Epidermal melanocyte (primary cell): Measurements from ENCODE around the gene ODR4.
"Not testable (repeated sequence)": the region's sequence is repeated elsewhere in the genome, so short reads cannot be mapped to it uniquely, and the experiment has no call there.

Experiments used
- DNase-seq: peaks from one replicate; pipeline ENCODE4 v3.0.0; 2011; ENCODE audit warnings: low spot score; ENCODE audit not compliant: insufficient read length

Gene ODR4

GRCh38 chr1:186375152-186375928, at the start of gene ODR4, which contains the start of gene TPR:
TSS of gene ODR4 (plus strand) at chr1:186375838. CDS start at chr1:186379786, 3,948 bp downstream.
TSS of gene TPR (minus strand) at chr1:186375253. CDS start at chr1:186375028, 225 bp downstream.
- peak; percentile 96 for DNase-seq

DNA sequence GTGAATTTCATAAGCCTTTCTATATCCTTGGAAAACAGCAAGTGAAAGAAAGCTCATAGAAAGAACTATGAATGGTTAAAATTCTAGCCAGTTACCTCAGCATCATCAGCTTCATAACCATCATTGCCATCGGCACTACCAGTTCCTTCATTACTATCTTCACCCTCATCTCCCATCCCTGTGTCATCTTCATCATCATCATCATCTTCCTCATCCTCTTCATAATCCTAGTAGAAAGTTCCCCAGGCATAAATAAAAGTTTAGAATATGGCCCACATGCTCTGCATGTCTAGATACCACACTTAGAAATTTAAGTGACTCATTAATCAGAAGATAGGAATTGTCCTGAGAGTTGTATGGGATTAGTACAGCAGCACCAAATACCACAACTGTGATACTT, 49.6 kb upstream of the ODR4 start:
- no peak for DNase-seq

DNA sequence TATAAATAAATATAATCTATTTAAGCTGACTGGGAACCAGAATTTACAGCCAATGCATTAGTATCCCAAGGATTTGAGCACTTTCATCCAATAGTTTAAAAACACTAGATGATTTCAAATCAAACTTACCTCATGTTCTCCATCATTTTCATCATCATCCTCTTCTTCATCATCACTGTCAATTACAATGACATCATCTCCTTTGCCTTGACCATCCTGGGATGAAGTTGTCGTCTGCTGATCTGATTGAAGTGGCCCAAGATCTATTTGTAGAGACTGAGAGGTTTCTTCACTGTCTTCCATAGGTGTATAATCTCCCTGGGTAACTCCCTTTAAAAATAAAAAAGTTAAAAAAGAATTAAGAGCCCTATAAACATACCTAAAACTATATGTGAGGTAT, 48.3 kb upstream of the ODR4 start:
- DNase-seq: no peak

DNA sequence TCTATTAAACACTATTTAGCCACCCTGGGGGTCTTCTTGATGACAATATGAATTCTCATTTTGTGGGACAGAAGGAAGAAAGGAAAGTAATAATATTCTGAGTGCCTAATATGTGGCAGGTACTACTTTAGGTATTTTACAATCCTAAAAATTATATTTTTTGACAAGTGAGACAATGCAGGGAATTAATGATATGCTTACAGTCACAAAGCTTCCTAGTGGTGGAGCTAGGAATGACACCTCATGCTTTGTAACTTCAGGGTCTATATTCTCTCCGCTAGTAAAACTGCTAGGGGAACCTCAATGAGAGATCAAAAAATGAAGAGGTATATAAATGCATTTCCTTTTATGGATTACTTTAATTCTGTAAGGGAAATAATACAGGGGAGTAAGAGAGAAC, 44.9 kb upstream of the ODR4 start:
- DNase-seq: no peak

- no peak for DNase-seq
These were observed 38.1 kb upstream of the ODR4 start for GRCh38 chr1:186337554-186337953.

- no peak for DNase-seq
These were observed 34.9 kb upstream of the ODR4 start for GRCh38 chr1:186340772-186341171.

- DNase-seq: not testable (repeated sequence)
These were observed 27.6 kb upstream of the ODR4 start for GRCh38 chr1:186347837-186348691.

DNA sequence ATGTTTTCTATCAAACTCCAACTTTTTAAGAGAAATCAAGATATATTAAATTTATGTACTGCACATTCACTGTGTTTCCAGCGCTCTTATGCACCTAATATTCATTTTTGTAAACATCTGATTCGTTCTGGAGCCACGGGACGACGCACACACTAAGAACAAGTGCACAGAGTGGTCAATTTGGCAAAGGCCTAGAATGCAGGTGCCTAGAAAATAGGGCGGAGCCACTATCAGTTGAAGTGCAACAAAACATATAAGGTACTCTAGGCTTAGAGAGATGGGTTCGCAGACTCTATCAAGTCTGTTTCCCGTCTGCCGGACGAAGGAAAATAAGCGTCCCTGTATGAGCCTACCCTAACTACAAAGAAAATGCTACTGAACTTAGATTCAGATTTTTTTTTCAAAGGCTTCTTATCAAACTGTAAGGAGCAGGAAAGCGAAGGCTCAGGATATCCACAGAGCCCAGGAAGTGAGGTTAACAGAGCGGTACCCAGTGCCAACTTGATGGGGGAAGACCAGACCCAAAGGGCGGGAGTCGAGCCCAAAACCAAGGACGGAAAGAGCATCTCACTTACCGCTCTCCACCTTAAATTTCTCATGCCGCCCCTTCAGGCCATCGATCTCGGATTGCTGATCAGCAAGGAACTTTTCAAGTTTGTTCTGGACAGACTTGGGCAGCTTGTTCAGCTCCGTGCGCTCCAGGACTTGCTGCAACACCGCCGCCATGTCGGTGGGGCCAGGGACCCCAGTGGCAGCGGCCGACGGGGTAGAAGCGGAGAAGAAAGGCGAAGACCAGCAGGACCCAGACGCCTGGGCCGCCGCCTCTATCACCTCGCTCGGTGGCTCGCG, 1.1 kb upstream of the ODR4 start:
- DNase-seq: no peak

DNA sequence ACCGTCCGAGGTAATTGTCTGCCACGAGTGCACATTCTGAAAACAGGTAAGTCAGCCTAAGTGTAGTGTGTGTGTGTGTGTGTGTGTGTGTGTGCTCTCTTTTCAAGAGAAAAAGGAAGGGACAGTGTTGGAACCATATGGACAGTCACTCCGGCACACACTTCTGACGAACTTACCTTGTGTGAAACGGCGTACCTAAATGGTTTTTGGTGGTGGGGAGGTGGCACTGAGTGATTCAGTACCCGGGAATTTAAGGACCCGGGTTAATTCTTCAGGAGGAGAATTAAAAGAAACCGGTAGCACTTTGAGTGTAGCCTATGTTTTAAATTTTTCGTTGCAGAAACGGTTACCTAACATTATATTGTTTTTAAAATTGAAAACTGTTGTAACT, 286 bp downstream of the ODR4 start:
- no peak for DNase-seq

- no peak for DNase-seq
These were observed 11.2 kb downstream of the ODR4 start for GRCh38 chr1:186386725-186387383.

- no peak for DNase-seq
These were observed 15.3 kb downstream of the ODR4 start for GRCh38 chr1:186390925-186391324.

GRCh38 chr1:186391841-186392240, 16.2 kb downstream of the ODR4 start:
- DNase-seq: no peak

GRCh38 chr1:186392711-186393110, 17.1 kb downstream of the ODR4 start:
- DNase-seq: not testable (repeated sequence)

DNA sequence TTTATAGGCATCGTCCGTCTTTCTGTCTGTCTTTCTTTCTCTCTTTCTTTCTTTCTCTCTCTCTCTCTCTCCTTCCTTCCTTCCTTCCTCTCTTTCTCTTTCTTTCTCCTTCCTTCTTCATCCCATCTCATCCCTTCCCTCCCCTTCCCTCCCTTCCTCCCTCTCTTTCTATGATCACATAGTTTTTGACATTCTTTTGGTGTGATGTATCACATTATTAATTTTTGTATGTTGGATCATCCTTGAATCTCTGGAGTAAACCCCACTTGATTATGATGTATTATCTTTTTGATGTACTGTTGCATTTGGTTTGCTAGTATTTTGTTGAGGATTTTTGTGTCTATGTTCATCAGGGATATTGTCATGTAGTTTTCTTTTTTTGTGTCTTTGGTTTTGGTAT, 25.8 kb downstream of the ODR4 start:
- DNase-seq: not testable (repeated sequence)

DNA sequence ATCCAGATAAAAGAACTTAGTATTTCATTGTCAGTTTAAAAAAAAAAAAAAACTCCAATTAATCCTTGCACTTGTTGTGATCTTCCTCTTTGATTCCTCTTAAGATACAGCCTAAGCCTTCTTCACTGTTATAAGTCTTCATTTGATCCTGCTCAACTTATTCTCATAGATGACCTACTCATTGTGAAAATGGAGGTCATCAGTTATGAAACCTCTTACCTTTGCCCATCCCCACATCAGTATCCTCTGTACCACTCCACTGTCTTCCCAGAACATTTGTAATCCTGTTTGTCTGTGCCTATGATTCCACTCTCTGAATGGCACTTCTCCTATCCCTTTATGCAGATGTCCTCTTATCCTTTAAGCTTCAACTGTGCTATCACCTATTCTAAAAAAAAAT, 28.0 kb downstream of the ODR4 start:
- no peak for DNase-seq

- no peak for DNase-seq
These were observed 28.9 kb downstream of the ODR4 start for GRCh38 chr1:186404454-186405051.

DNA sequence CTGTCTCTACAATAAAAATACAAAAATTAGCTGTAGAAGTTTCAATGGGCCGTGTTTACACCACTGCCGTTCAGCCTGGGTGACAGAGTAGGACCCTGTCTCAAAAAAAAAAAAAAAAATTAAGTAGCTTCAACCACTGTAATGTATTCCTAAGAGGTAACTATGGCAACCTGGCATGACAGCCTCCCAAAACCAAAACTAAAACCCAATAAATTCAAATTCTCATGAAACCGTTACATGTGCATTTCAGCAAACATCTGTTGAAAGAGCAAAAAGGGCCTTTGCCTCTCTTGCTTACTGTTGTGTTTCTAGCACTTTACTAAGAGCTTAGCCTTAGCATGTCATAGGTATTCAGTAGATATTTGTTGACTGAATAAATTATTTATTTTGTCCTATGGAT, 33.5 kb downstream of the ODR4 start:
- no peak for DNase-seq

- DNase-seq: no peak
These were observed 37.7 kb downstream of the ODR4 start for GRCh38 chr1:186413319-186413718.

- DNase-seq: no peak
These were observed 42.9 kb downstream of the ODR4 start for GRCh38 chr1:186418503-186418902.

- no peak for DNase-seq
These were observed 44.7 kb downstream of the ODR4 start for GRCh38 chr1:186420311-186420710.

- DNase-seq: no peak
These were observed 45.3 kb downstream of the ODR4 start for GRCh38 chr1:186420923-186421322.
